ENCODE results near the gene RNF223. TPM values are rescaled to one million over a fixed set of nuclear protein-coding genes. Genes with fewer than 3 reads are reported as not detected.

The RNF223 gene
- total and polyA plus RNA-seq, 2 donors from 2014 or later, result 0.28 to 2.3 TPM

DNA sequence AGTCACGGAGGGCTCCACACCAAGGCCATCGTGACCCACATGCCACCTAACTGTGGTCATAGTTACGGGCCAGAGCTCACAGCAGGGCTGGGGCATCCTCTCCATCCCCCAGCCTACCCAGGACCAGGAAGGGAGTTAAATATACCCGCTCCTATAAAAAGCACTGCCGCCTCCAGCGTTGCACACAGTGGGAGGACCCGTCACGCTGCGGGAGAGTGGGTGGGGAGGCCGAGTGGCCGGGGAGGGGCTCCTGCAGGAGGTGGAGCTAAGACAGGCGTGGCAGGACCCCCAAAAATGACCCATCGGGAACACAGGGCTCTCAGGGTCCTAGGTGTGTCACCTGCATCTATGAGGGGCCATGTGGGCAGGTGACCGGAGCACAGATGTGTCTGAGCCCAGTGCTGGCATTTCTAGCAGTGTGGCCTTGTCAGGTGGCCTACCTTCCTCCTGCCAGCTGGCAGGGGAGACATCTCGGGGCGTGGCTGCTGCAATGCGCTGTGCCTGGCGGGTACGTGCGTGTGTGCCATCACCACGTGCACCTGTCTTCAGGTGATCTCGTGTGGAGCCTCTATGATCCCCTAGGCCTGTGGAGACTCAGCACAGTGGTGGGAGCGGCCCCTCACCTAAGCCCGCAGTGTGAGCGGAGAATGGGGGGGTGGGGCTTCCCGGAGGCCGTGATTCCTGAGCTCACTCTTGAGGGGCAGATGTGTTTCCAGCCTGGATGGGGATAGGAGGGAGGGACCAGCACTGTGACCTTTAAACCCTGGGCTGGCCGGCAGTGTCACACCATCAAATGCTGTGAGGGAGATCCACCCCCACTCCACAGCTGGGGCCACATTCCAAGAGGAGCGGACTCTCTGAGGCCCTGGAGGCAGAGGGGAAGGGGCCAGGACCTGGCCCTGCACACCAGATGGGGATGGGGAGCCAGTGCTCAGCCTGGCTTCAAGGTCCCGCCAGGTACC, 36.5 kb downstream of the RNF223 start:
- Histone ChIP-seq H3K27me3 (ENCODE audit: control insufficient read depth, insufficient read depth, low read length) (no peaks in the 10 kb centered on the region), H3K27ac (ENCODE audit: low read depth in 2 of 2, low read length in 2 of 2) (no peak overlapping the region), H3K4me3 (ENCODE audit: low read length in 3 of 3) (no peak overlapping the region), H3K9ac (ENCODE audit: low read length in 3 of 3) (no peak overlapping the region), H3K4me1 (ENCODE audit: control insufficient read depth in 2 of 3, insufficient read depth in 2 of 3, low read depth in 1 of 3, low read length in 3 of 3) (peaks cover 0 to 6% (median 0%) of the 10 kb centered on the region in 3 donors), H3K36me3 (ENCODE audit: control insufficient read depth in 2 of 3, insufficient read depth in 3 of 3, low read length in 3 of 3) (no peaks in the 10 kb centered on the region), H3K9me3 (ENCODE audit: control insufficient read depth in 2 of 3, insufficient read depth in 1 of 3, low read length in 3 of 3) (no peaks in the 10 kb centered on the region)
- intact Hi-C loops (cut with DNase I), result no loop called here
- FAIRE-seq (no peak), DNase-seq (no peak)
- TF ChIP-seq, protein P1, sequence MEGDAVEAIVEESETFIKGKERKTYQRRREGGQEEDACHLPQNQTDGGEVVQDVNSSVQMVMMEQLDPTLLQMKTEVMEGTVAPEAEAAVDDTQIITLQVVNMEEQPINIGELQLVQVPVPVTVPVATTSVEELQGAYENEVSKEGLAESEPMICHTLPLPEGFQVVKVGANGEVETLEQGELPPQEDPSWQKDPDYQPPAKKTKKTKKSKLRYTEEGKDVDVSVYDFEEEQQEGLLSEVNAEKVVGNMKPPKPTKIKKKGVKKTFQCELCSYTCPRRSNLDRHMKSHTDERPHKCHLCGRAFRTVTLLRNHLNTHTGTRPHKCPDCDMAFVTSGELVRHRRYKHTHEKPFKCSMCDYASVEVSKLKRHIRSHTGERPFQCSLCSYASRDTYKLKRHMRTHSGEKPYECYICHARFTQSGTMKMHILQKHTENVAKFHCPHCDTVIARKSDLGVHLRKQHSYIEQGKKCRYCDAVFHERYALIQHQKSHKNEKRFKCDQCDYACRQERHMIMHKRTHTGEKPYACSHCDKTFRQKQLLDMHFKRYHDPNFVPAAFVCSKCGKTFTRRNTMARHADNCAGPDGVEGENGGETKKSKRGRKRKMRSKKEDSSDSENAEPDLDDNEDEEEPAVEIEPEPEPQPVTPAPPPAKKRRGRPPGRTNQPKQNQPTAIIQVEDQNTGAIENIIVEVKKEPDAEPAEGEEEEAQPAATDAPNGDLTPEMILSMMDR (IDR thresholded peaks at IDR 0.05; ENCODE audit: borderline replicate concordance, extremely low read depth, insufficient read depth), result no peak

DNA sequence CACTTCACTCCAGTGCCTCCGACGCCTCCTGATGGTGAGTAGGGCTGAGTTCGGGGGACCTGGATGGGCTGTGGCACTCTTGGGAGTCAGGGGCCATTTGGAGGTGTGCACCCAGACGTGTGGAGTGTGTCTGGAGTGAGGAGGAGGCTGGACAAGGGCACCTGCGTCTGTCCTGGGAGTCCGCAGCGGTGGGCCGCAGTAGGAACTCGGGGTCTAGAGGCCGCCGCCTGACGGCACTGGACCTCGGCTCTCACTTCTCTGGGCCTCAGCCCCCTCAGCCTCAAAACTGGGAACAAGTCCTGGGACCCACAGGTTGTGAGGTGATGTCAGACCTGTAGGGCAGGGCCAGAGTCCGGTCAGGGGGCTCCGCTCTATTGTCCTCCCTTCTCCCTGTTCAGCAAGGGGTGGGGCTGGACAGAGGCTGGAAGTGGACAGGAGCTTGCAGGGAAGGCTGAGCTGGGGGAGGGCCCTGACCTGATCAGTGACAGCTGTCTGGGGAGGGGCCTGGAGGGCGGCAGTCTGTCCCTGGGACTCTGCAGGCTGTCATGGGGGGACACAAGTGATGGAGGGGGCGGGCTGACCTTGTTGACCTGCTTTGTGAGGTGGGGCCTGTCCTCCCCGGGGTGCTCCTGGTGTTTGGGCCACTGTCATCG, 38.7 kb downstream of the RNF223 start:
- peak in 1 of 5 donors; percentile 70 for DNase-seq
- intact Hi-C loops (cut with DNase I), result no loop called here
- no peak overlapping the region for H3K4me3 ChIP-seq (ENCODE audit: low read length in 3 of 3)
- no peak overlapping the region for H3K9ac ChIP-seq (ENCODE audit: low read length in 3 of 3)
- H3K36me3 ChIP-seq (ENCODE audit: control insufficient read depth in 2 of 3, insufficient read depth in 3 of 3, low read length in 3 of 3), result no peaks in the 10 kb centered on the region
- no peak overlapping the region for H3K27ac ChIP-seq (ENCODE audit: low read depth in 2 of 2, low read length in 2 of 2)
- no peak for FAIRE-seq
- H3K27me3 ChIP-seq (ENCODE audit: control insufficient read depth, insufficient read depth, low read length), result no peaks in the 10 kb centered on the region
- TF ChIP-seq, protein P1 (IDR thresholded peaks at IDR 0.05; ENCODE audit: borderline replicate concordance, extremely low read depth, insufficient read depth), result no peak
- H3K9me3 ChIP-seq (ENCODE audit: control insufficient read depth in 2 of 3, insufficient read depth in 1 of 3, low read length in 3 of 3), result no peaks in the 10 kb centered on the region
- H3K4me1 ChIP-seq (ENCODE audit: control insufficient read depth in 2 of 3, insufficient read depth in 2 of 3, low read depth in 1 of 3, low read length in 3 of 3), result peaks cover 0 to 17% (median 2%) of the 10 kb centered on the region in 3 donors

DNA sequence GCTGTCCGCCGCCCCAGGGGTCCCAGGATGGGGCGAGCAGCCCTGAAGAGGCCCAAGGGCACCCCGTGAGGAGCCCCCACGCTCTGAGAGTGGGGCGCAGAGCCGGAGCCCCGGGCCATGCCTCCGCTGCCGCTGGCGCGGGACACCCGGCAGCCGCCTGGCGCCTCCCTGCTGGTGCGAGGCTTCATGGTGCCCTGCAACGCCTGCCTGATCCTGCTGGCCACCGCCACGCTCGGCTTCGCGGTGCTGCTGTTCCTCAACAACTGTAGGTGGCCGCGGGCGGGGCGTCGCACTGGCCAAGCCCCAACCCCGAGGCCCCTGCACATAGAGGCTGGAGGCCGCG, 39.7 kb downstream of the RNF223 start:
- no peaks in the 10 kb centered on the region for H3K36me3 ChIP-seq (ENCODE audit: control insufficient read depth in 2 of 3, insufficient read depth in 3 of 3, low read length in 3 of 3)
- peaks cover 0 to 13% (median 2%) of the 10 kb centered on the region in 3 donors for H3K4me1 ChIP-seq (ENCODE audit: control insufficient read depth in 2 of 3, insufficient read depth in 2 of 3, low read depth in 1 of 3, low read length in 3 of 3)
- H3K4me3 ChIP-seq (ENCODE audit: low read length in 3 of 3), result no peak overlapping the region
- H3K9ac ChIP-seq (ENCODE audit: low read length in 3 of 3), result no peak overlapping the region
- FAIRE-seq (no peak), DNase-seq (peak in 2 of 5 donors; percentile 47 to 71)
- TF ChIP-seq, protein P1 (IDR thresholded peaks at IDR 0.05; ENCODE audit: borderline replicate concordance, extremely low read depth, insufficient read depth), result no peak
- H3K9me3 ChIP-seq (ENCODE audit: control insufficient read depth in 2 of 3, insufficient read depth in 1 of 3, low read length in 3 of 3), result no peaks in the 10 kb centered on the region
- intact Hi-C loops (cut with DNase I), result no loop called here
- H3K27ac ChIP-seq (ENCODE audit: low read depth in 2 of 2, low read length in 2 of 2), result no peak overlapping the region
- no peaks in the 10 kb centered on the region for H3K27me3 ChIP-seq (ENCODE audit: control insufficient read depth, insufficient read depth, low read length)

Measured in kidney (tissue), 14 donors.